ENCODE data around the gene ATRNL1. TPM values are rescaled to one million over a fixed set of nuclear protein-coding genes. Genes with fewer than 3 reads are reported as not detected.
"Not testable (repeated sequence)": the region's sequence is repeated elsewhere in the genome, so short reads cannot be mapped to it uniquely, and the experiment has no call there.

ATRNL1 gene
- total RNA-seq, 4 donors from 2014 or later = 0.44 to 1.4 (median 1.1) TPM

DNA sequence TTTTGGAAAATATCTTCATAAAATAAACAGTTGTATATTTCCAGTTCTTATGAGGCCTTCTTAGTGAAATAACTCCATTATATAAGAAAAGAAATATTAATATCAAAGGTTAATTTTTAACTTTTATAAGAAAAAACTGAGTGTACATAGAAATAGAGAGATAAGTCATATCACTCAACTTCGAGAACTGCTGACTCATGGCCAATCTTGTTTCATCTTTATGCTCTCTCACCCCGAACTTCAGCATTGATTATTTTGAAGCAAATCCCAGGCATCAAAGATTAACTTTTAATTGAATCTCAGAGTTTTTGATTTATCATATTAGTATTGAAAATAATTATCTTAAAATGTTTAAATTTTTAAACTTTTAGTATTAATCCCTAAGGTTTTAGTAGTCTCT, 652.8 kb downstream of the ATRNL1 start:
- Histone ChIP-seq H3K4me1 (no peaks in the 10 kb centered on the region), H3K27ac (no peak overlapping the region), H3K9me3 (no peaks in the 10 kb centered on the region), H3K27me3 (no peaks in the 10 kb centered on the region), H3K4me3 (no peak overlapping the region), H3K36me3 (no peaks in the 10 kb centered on the region)
- 65% methylated on average over 2 of the region's 2 CpGs for WGBS
- TF ChIP-seq POLR2AphosphoS5 (IDR thresholded peaks at IDR 0.05) = no peak
- TF ChIP-seq, protein P1, sequence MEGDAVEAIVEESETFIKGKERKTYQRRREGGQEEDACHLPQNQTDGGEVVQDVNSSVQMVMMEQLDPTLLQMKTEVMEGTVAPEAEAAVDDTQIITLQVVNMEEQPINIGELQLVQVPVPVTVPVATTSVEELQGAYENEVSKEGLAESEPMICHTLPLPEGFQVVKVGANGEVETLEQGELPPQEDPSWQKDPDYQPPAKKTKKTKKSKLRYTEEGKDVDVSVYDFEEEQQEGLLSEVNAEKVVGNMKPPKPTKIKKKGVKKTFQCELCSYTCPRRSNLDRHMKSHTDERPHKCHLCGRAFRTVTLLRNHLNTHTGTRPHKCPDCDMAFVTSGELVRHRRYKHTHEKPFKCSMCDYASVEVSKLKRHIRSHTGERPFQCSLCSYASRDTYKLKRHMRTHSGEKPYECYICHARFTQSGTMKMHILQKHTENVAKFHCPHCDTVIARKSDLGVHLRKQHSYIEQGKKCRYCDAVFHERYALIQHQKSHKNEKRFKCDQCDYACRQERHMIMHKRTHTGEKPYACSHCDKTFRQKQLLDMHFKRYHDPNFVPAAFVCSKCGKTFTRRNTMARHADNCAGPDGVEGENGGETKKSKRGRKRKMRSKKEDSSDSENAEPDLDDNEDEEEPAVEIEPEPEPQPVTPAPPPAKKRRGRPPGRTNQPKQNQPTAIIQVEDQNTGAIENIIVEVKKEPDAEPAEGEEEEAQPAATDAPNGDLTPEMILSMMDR (IDR thresholded peaks at IDR 0.05) = no peak
- TF ChIP-seq POLR2A (IDR thresholded peaks at IDR 0.05) = no peak
- TF ChIP-seq EP300 (IDR thresholded peaks at IDR 0.05) = no peak
- DNase-seq (ENCODE audit: low spot score in 2 of 2) = no peak

DNA sequence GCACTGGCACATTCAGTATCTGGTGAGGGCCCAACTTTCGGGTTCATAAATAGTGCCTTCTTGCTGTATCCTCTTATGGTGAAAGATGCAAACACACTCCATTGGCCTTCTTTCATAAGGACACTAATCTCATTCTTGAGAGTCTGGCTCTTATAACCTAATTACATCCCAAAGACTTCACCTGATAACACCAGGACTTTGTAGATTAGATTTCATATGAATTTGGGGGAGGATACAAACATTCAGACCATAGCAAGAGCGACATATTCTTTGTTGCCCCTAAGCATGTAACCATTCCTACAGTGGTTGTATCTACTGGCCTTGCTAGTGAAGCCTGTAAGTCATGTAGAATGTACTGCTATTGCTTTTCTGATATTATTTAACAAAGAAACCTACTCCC, 654.6 kb downstream of the ATRNL1 start:
- Histone ChIP-seq H3K36me3 (no peaks in the 10 kb centered on the region), H3K27ac (no peak overlapping the region), H3K4me3 (no peak overlapping the region), H3K4me1 (no peaks in the 10 kb centered on the region), H3K27me3 (no peaks in the 10 kb centered on the region), H3K9me3 (no peaks in the 10 kb centered on the region)
- WGBS = 94% methylated on average over 2 of the region's 2 CpGs
- no peak for DNase-seq (ENCODE audit: low spot score in 2 of 2)
- TF ChIP-seq, protein P1 (IDR thresholded peaks at IDR 0.05) = no peak

DNA sequence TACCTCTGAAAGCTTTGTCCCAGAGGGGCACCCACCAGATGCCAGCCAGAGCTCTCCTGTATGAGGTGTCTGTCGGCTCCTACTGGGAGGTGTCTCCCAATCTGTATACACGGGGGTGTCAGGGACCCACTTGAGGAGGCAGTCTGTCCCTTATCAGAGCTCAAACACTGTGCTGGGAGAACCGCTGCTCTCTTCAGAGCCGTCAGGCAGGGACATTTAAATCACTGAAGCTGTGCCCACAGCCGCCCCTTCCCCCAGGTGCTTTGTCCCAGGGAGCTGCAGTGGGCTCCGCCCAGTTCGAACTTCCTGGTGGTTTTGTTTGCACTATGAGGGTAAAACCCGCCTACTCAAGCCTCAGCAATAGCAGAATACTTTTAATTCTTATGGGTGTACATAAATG, 665.3 kb downstream of the ATRNL1 start:
- not testable (repeated sequence) for H3K36me3 ChIP-seq; H3K27ac ChIP-seq; H3K27me3 ChIP-seq; H3K9me3 ChIP-seq; DNase-seq (ENCODE audit: low spot score in 2 of 2); H3K4me1 ChIP-seq; H3K4me3 ChIP-seq
- WGBS = 62% methylated on average over 7 of the region's 8 CpGs

DNA sequence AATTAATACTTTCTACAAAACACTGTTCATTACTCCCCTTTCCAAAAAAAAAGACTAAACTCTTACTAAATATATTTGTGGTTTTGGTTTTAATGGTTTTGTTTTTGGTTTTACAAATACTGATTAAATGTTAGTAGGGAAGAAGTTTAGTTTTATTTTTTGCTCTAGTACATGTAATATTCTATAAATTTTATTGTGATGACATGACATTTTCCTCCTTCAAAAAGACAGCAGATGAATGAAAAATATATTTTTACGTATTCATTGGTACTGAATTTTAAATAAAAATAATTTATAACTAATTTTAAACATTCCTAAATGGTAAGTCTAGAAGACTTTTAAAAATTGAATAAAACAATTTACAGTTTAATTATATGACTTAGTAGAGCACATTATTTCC, 667.0 kb downstream of the ATRNL1 start:
- no peak for DNase-seq (ENCODE audit: low spot score in 2 of 2)
- Histone ChIP-seq H3K27me3 (no peaks in the 10 kb centered on the region), H3K9me3 (no peaks in the 10 kb centered on the region), H3K27ac (no peak overlapping the region), H3K4me3 (no peak overlapping the region), H3K4me1 (no peaks in the 10 kb centered on the region), H3K36me3 (no peaks in the 10 kb centered on the region)
- 83% methylated on average over 1 of the region's 1 CpG for WGBS
- TF ChIP-seq POLR2AphosphoS5 (IDR thresholded peaks at IDR 0.05) (no peak), POLR2A (IDR thresholded peaks at IDR 0.05) (no peak)
- TF ChIP-seq, protein P1 (IDR thresholded peaks at IDR 0.05) = no peak

DNA sequence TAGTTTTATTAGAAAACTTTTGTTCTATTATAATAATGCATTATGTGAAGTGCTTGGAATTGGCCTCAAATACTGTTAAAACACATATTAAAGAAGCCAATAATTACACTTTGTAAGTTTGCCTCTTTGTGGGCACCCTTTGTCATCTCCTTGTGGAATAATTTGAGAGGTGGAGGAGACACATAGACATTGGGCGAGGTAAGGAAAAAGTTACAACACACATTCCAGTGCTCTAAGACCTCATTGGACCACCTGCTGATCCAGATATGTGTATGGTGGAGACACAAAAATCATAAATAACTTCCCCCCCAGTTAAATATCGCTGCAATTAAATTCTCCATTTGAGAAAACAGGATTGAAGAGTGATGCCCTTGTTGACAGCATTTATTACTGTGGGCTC, 668.0 kb downstream of the ATRNL1 start:
- TF ChIP-seq EP300 (IDR thresholded peaks at IDR 0.05) (no peak), POLR2AphosphoS5 (IDR thresholded peaks at IDR 0.05) (no peak), POLR2A (IDR thresholded peaks at IDR 0.05) (no peak)
- TF ChIP-seq, protein P1 (IDR thresholded peaks at IDR 0.05) = no peak
- Histone ChIP-seq H3K4me3 (no peak overlapping the region), H3K27me3 (no peaks in the 10 kb centered on the region), H3K9me3 (no peaks in the 10 kb centered on the region), H3K36me3 (no peaks in the 10 kb centered on the region), H3K27ac (no peak overlapping the region), H3K4me1 (no peaks in the 10 kb centered on the region)
- WGBS = 95% methylated on average over 2 of the region's 2 CpGs
- no peak for DNase-seq (ENCODE audit: low spot score in 2 of 2)

DNA sequence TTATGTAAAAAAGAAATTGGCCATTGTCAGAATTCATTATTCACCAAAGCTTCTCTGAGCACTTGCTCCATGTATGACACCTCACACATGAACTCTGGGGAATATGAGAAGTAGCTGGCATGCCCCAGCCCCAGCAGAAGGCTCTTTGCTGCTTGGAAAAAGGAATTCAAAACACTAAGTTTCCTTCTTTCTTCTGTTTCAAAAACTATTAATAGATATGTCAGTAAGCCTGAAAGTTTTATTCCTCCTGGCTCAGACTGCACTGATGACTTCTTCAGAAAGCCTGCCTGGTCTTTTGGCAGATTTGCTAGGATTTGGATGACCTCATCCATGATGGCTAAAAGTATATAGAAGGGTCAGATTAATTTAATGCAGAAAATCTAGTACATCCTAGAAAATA, 668.9 kb downstream of the ATRNL1 start:
- H3K4me1 ChIP-seq = no peaks in the 10 kb centered on the region
- DNase-seq (ENCODE audit: low spot score in 2 of 2) = no peak

More for the DNA sequence above, 668.9 kb downstream of the ATRNL1 start:
- H3K27ac ChIP-seq = no peak overlapping the region
- no peaks in the 10 kb centered on the region for H3K9me3 ChIP-seq
- no peaks in the 10 kb centered on the region for H3K27me3 ChIP-seq
- TF ChIP-seq EP300 (IDR thresholded peaks at IDR 0.05) (no peak), POLR2A (IDR thresholded peaks at IDR 0.05) (no peak), POLR2AphosphoS5 (IDR thresholded peaks at IDR 0.05) (no peak)
- TF ChIP-seq, protein P1 (IDR thresholded peaks at IDR 0.05) = no peak
- H3K36me3 ChIP-seq = no peaks in the 10 kb centered on the region
- H3K4me3 ChIP-seq = no peak overlapping the region

Measured in suprapubic skin (tissue), 4 donors.